HEK293 (cell line): Measurements from ENCODE around the gene SEC11A.

ENCODE experiments used
- CTCF ChIA-PET: fragments of 350-600 bp; formaldehyde crosslinking; extraction: SDS; loops from one replicate; lab custom pipeline; 2021; ENCODE audit warnings: antibody characterized with exemption; lab: Yijun Ruan, JAX
- POLR2A ChIA-PET: fragments of 300-600 bp; formaldehyde crosslinking; extraction: SDS; loops from one replicate; lab custom pipeline; 2020; ENCODE audit warnings: antibody characterized with exemption, inconsistent platforms; lab: Yijun Ruan, JAX
- H3K27ac ChIP-seq: fragments of 200-500 bp; sonication (Bioruptor generic); 2 replicates; pipeline ENCODE4 v1.5.1; 2014; ENCODE audit warnings: low read depth, low read length, control low read depth, inconsistent platforms; ENCODE audit errors: extremely low read depth
- H3K36me3 ChIP-seq, 2 experiments: fragments of 200-500 bp in 1 of 2; sonication (Bioruptor generic) in 1 of 2; 1 replicate in 1 of 2; 2 replicates in 1 of 2; pipeline ENCODE4 v1.5.1; 2014 to 2017; ENCODE audit warnings: inconsistent platforms in 2 of 2, low read length in 2 of 2; ENCODE audit not compliant: control insufficient read depth in 2 of 2, insufficient read depth in 1 of 2
- H3K4me1 ChIP-seq: fragments of 200-500 bp; sonication (Bioruptor generic); 2 replicates; pipeline ENCODE4 v1.5.1; 2014; ENCODE audit warnings: mild to moderate bottlenecking, low read length, inconsistent platforms; ENCODE audit not compliant: control insufficient read depth, insufficient read depth
- H3K4me3 ChIP-seq: 2 replicates; pipeline ENCODE4 v1.5.1; 2011; ENCODE audit warnings: low read depth, mild to moderate bottlenecking, control low read depth, low read length, moderate library complexity
- H3K9me3 ChIP-seq: fragments of 200-500 bp; sonication (Bioruptor generic); 2 replicates; pipeline ENCODE4 v1.5.1; 2014; ENCODE audit warnings: low read depth, low read length, inconsistent platforms; ENCODE audit not compliant: control insufficient read depth, insufficient read depth
- GLI2 ChIP-seq: fragments of 450-650 bp; formaldehyde crosslinking; IDR thresholded peaks from 2 replicates; pipeline ENCODE4; 2017; ENCODE audit warnings: missing biosample characterization, missing genetic modification characterization, low read depth, borderline replicate concordance
- GLIS2 ChIP-seq: fragments of 450-650 bp; formaldehyde crosslinking; IDR thresholded peaks from 2 replicates; pipeline ENCODE4 v1.5.1; 2016; ENCODE audit warnings: missing biosample characterization, missing genetic modification characterization
- HOXD13 ChIP-seq: sonication (generic); formaldehyde crosslinking; IDR thresholded peaks from 2 replicates; pipeline ENCODE4 v1.8.0; 2022; ENCODE audit warnings: missing genetic modification reagents, borderline replicate concordance
- KLF10 ChIP-seq: fragments of 450-650 bp; IDR thresholded peaks from 2 replicates; pipeline ENCODE4 v1.5.1; 2018; ENCODE audit warnings: missing biosample characterization, mild to moderate bottlenecking, missing genetic modification characterization
- KLF7 ChIP-seq: fragments of 450-650 bp; formaldehyde crosslinking; IDR thresholded peaks from 2 replicates; pipeline ENCODE4 v1.5.1; 2016; ENCODE audit warnings: missing biosample characterization, missing genetic modification characterization, borderline replicate concordance
- PRDM1 ChIP-seq: fragments of 450-650 bp; formaldehyde crosslinking; IDR thresholded peaks from 2 replicates; pipeline ENCODE4; 2016; ENCODE audit warnings: missing biosample characterization, missing genetic modification characterization
- PRDM10 ChIP-seq: fragments of 450-650 bp; formaldehyde crosslinking; IDR thresholded peaks from 2 replicates; pipeline ENCODE4 v1.5.1; 2016; ENCODE audit warnings: missing biosample characterization, missing genetic modification characterization
- SP7 ChIP-seq: fragments of 450-650 bp; formaldehyde crosslinking; IDR thresholded peaks from 2 replicates; pipeline ENCODE4 v1.5.1; 2016; ENCODE audit warnings: missing biosample characterization, missing genetic modification characterization
- WT1 ChIP-seq: fragments of 450-650 bp; formaldehyde crosslinking; IDR thresholded peaks from 2 replicates; pipeline ENCODE4 v1.5.1; 2016; ENCODE audit warnings: missing biosample characterization, missing genetic modification characterization
- ZBTB10 ChIP-seq: fragments of 450-650 bp; formaldehyde crosslinking; IDR thresholded peaks from 2 replicates; pipeline ENCODE4 v1.5.1; 2016; ENCODE audit warnings: missing biosample characterization, missing genetic modification characterization
- ZBTB17 ChIP-seq: fragments of 450-650 bp; formaldehyde crosslinking; IDR thresholded peaks from 2 replicates; pipeline ENCODE4 v1.5.1; 2016; ENCODE audit warnings: missing biosample characterization, missing genetic modification characterization
- ZNF121 ChIP-seq: fragments of 450-650 bp; formaldehyde crosslinking; IDR thresholded peaks from 2 replicates; pipeline ENCODE4 v1.5.1; 2016; ENCODE audit warnings: missing biosample characterization, missing genetic modification characterization
- ZNF169 ChIP-seq: fragments of 450-650 bp; formaldehyde crosslinking; IDR thresholded peaks from 2 replicates; pipeline ENCODE4 v1.5.1; 2016; ENCODE audit warnings: missing biosample characterization, missing genetic modification characterization
- ZNF184 ChIP-seq: fragments of 450-650 bp; IDR thresholded peaks from 2 replicates; pipeline ENCODE4 v1.5.1; 2018; ENCODE audit warnings: missing biosample characterization, mild to moderate bottlenecking, missing genetic modification characterization
- ZNF2 ChIP-seq: fragments of 450-650 bp; formaldehyde crosslinking; IDR thresholded peaks from 2 replicates; pipeline ENCODE4 v1.5.1; 2016; ENCODE audit warnings: missing biosample characterization, missing genetic modification characterization
- ZNF223 ChIP-seq: fragments of 450-650 bp; formaldehyde crosslinking; IDR thresholded peaks from 2 replicates; pipeline ENCODE4 v1.5.1; 2016; ENCODE audit warnings: missing biosample characterization, missing genetic modification characterization
- ZNF280D ChIP-seq: fragments of 450-650 bp; formaldehyde crosslinking; IDR thresholded peaks from 2 replicates; pipeline ENCODE4 v1.5.1; 2016; ENCODE audit warnings: missing biosample characterization, missing genetic modification characterization
- ZNF335 ChIP-seq: fragments of 450-650 bp; formaldehyde crosslinking; conservative IDR thresholded peaks from 2 replicates; pipeline ENCODE4 v1.5.1; 2016; ENCODE audit warnings: missing biosample characterization, missing genetic modification characterization
- ZNF514 ChIP-seq: fragments of 450-650 bp; formaldehyde crosslinking; IDR thresholded peaks from 2 replicates; pipeline ENCODE4 v1.5.1; 2016; ENCODE audit warnings: missing biosample characterization, missing genetic modification characterization
- ZNF521 ChIP-seq: fragments of 450-650 bp; formaldehyde crosslinking; IDR thresholded peaks from 2 replicates; pipeline ENCODE4 v1.5.1; 2017; ENCODE audit warnings: missing biosample characterization, mild to moderate bottlenecking, missing genetic modification characterization
- ZNF600 ChIP-seq: fragments of 450-650 bp; formaldehyde crosslinking; IDR thresholded peaks from 2 replicates; pipeline ENCODE4 v1.5.1; 2016; ENCODE audit warnings: missing biosample characterization, missing genetic modification characterization
- ZNF664 ChIP-seq: fragments of 450-650 bp; formaldehyde crosslinking; IDR thresholded peaks from 2 replicates; pipeline ENCODE4 v1.5.1; 2016; ENCODE audit warnings: missing biosample characterization, missing genetic modification characterization
- ZNF677 ChIP-seq: fragments of 450-650 bp; IDR thresholded peaks from 2 replicates; pipeline ENCODE4 v1.5.0; 2018; ENCODE audit warnings: missing biosample characterization, mild to moderate bottlenecking, missing genetic modification characterization, moderate library complexity
- ZNF747 ChIP-seq: fragments of 450-650 bp; formaldehyde crosslinking; IDR thresholded peaks from 2 replicates; pipeline ENCODE4 v1.5.1; 2016; ENCODE audit warnings: missing biosample characterization, missing genetic modification characterization
- ZNF777 ChIP-seq: fragments of 450-650 bp; formaldehyde crosslinking; IDR thresholded peaks from 2 replicates; pipeline ENCODE4 v1.5.1; 2017; ENCODE audit warnings: missing biosample characterization, missing genetic modification characterization, borderline replicate concordance
- ZSCAN30 ChIP-seq: fragments of 450-650 bp; IDR thresholded peaks from 2 replicates; pipeline ENCODE4 v1.5.1; 2018; ENCODE audit warnings: missing biosample characterization, mild to moderate bottlenecking, missing genetic modification characterization, moderate library complexity
- TF ChIP-seq, protein P1 (sequence below): fragments of 450-650 bp; formaldehyde crosslinking; IDR thresholded peaks from 2 replicates; pipeline ENCODE4 v1.5.1; 2016; ENCODE audit warnings: missing biosample characterization, missing genetic modification characterization, borderline replicate concordance

Gene SEC11A

DNA sequence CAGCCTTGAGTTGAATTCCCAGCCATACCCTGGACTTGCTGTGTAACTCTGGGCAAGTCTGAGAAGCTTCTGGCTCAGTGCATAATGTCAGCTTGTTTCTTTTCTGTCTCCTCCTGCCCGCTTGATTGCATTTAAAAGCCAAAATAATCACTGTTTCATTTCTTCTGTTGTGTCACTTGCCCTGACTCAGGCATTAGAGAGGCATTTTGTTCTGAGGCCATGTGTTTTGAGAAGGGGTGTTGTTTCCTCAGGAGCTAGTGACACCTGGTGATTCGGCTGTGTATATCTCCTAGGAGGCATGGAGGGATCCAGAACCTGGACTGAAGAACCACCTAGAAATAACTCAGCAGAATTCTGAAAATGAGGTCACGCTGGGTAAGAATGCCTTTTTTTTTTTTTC lies 77.8 kb downstream of the SEC11A start:
- H3K36me3 ChIP-seq, result peaks cover 49 to 68% of the 10 kb centered on the region in 2 experiments
- H3K9me3 ChIP-seq, result no peaks in the 10 kb centered on the region
- POLR2A ChIA-PET, result interaction anchor here (0.5 to 1.8 kb wide), 4 partner anchors 11 to 531 kb away, joined by 3 to 8 read pairs (median 5); partner anchors contain the start of gene WDR73
- H3K4me3 ChIP-seq, result no peak overlapping the region
- CTCF ChIA-PET, result interaction anchor here (0.6 to 2.3 kb wide), 8 partner anchors 9 to 399 kb away, joined by 3 to 21 read pairs (median 4); partner anchors contain the start of gene WDR73
- H3K27ac ChIP-seq, result peak overlapping the region; percentile 29; the same call in 1 of the 2 replicates
- H3K4me1 ChIP-seq, result no peaks in the 10 kb centered on the region
- no peak for TF ChIP-seq ZNF664 (tag by site-specific recombination)
- TF ChIP-seq ZNF777 (tag by site-specific recombination), result no peak
- no peak for TF ChIP-seq ZNF121
- no peak for TF ChIP-seq ZNF223
- no peak for TF ChIP-seq ZNF747 (tag by site-specific recombination)
- no peak for TF ChIP-seq ZBTB10 (tag by site-specific recombination)
- 0 out of 2 replicates have a peak, but pooled peaks have one; percentile 40 for TF ChIP-seq ZNF600
- no peak for TF ChIP-seq ZNF280D
- no peak for TF ChIP-seq ZNF169 (tag by site-specific recombination)
- TF ChIP-seq ZBTB17 (tag by site-specific recombination), result peak; percentile 32; the same call in 1 of the 2 replicates
- TF ChIP-seq WT1, result no peak
- TF ChIP-seq ZSCAN30 (tag by site-specific recombination), result no peak
- TF ChIP-seq PRDM10 (tag by site-specific recombination), result 0 out of 2 replicates have a peak, but pooled peaks have one; percentile 23
- no peak for TF ChIP-seq ZNF335 (tag by site-specific recombination)
- TF ChIP-seq ZNF514 (tag by site-specific recombination), result no peak
- no peak for TF ChIP-seq HOXD13 (CRISPR knock-in tag)
- TF ChIP-seq ZNF677 (tag by site-specific recombination), result no peak
- TF ChIP-seq, protein P1, sequence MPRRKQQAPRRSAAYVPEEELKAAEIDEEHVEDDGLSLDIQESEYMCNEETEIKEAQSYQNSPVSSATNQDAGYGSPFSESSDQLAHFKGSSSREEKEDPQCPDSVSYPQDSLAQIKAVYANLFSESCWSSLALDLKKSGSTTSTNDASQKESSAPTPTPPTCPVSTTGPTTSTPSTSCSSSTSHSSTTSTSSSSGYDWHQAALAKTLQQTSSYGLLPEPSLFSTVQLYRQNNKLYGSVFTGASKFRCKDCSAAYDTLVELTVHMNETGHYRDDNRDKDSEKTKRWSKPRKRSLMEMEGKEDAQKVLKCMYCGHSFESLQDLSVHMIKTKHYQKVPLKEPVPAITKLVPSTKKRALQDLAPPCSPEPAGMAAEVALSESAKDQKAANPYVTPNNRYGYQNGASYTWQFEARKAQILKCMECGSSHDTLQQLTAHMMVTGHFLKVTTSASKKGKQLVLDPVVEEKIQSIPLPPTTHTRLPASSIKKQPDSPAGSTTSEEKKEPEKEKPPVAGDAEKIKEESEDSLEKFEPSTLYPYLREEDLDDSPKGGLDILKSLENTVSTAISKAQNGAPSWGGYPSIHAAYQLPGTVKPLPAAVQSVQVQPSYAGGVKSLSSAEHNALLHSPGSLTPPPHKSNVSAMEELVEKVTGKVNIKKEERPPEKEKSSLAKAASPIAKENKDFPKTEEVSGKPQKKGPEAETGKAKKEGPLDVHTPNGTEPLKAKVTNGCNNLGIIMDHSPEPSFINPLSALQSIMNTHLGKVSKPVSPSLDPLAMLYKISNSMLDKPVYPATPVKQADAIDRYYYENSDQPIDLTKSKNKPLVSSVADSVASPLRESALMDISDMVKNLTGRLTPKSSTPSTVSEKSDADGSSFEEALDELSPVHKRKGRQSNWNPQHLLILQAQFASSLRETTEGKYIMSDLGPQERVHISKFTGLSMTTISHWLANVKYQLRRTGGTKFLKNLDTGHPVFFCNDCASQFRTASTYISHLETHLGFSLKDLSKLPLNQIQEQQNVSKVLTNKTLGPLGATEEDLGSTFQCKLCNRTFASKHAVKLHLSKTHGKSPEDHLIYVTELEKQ (tag by site-specific recombination), result no peak
- TF ChIP-seq ZNF2, result no peak
- no peak for TF ChIP-seq GLI2 (tag by site-specific recombination)
- TF ChIP-seq KLF7 (tag by site-specific recombination), result no peak
- TF ChIP-seq KLF10 (tag by site-specific recombination), result no peak
- no peak for TF ChIP-seq ZNF184 (tag by site-specific recombination)
- TF ChIP-seq SP7 (tag by site-specific recombination), result no peak
- TF ChIP-seq ZNF521 (tag by site-specific recombination), result no peak
- no peak for TF ChIP-seq GLIS2 (tag by site-specific recombination)
- peak; percentile 59; the same call in 1 of the 2 replicates for TF ChIP-seq PRDM1 (tag by site-specific recombination)
